Neural progenitor cell (in vitro differentiated cells): ENCODE data around the gene ATP5PD.

Experiments
- CTCF ChIP-seq: fragments of 200-600 bp; sonication (generic); IDR thresholded peaks from 2 replicates; pipeline ENCODE4 v1.5.1; 2017; ENCODE audit warnings: antibody characterized with exemption, mild to moderate bottlenecking
- EZH2phosphoT487 ChIP-seq: fragments of 200-600 bp; sonication (generic); IDR thresholded peaks from 2 replicates; pipeline ENCODE4 v1.6.1; 2017; ENCODE audit warnings: antibody characterized with exemption

DNA sequence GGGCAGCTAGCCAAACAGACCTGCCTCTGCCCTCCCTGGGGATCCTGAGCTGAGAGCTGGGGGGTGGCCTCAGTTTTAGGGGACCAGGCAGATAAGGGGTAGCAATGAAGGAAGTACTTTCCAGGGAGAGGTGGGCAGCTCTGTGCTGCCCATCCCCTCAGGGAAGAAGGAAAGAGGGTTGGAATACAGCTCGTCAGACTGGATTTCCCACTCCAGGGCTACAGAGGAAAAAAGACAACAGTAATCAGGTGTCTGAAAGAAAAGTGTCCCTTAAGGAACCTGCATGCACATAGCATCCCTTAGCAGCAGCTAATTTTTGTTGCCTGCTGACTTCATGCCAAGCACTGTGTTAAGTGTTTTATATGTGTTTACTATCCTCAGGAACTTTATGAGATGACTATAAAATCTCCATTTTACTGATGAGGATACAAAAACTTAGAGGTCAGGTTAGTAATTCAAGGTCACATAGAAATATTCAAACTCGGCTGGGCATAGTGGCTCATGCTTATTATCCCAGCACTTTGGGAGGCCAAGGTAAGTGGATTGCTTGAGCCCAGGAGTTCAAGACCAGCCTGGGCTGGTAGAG lies 37.5 kb downstream of the ATP5PD start:
- TF ChIP-seq EZH2phosphoT487 (no peak), CTCF (no peak)
